GM19463 (cell line): ENCODE measurements around the gene YPEL3.

Source experiments
- ATAC-seq: cut with Tn5 transposase; IDR thresholded peaks from one replicate; pipeline ENCODE4 v1.9.1; 2021; ENCODE audit warnings: mild to moderate bottlenecking, moderate library complexity; ENCODE audit not compliant: unreplicated experiment

Gene YPEL3

DNA sequence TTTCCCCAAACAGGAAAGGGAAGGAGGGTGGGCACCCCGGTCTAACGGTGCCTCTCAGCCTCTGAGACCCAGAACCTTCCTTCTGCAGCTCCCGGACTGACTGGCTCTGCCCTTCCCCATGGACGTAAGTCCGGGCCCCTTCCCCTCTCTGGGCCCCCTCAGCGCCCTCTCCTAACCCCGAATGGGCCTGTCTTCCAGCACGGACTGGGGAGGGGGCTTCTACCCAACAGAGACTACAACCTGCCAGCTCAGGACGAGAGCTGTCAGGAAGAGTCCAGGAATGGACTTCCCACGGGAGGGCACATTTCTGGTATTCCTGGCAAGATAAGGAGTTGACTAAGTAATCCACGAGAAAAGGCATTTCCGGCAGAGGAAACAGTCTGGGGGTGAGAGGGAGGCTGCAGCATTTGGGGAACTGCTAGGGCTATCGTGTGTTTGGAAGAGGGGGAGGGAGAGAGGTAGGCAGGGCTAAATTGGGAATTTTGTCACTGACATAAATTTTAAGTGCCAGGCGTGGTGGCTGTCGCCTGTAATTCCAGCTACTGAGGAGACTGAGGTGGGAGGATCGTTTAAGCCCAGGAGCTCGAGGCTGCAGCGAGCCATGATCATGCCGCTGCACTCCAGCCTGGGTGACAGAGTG, 42.5 kb downstream of the YPEL3 start:
- ATAC-seq, result no peak

DNA sequence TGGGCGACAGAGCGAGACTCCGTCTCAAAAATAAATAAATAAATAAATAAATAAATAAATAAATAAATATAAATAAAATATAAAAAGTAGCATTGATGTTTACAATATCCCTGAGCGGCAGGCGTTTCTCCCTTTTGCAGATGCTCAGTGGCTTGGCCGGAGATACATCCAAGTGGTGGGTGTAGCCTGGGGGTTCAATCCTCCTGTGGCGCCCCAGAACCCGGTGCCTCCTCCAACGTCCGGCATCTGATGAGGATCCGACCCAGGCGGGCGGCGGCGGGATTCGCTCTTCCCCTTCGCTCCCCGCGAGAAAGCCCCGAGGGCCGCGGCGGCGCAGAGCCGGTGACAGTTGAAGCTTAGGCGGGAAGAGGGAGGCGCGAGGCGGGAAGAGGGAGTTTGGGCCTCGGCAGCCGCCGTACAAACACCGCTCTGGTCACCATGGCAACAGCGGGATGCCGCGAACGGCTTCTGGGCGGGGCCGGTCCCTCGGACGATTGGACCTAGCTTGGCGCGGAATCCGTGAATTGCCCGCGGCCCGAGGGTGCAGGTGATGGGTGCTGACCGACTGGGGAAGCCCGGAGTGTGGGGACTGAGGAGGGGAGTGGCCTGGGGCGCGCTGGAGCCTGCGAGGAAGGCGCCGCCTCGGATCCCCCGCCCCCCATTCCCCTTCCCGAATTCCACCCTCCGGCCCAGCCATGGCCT, 43.2 kb downstream of the YPEL3 start:
- ATAC-seq, result peak; percentile 69

DNA sequence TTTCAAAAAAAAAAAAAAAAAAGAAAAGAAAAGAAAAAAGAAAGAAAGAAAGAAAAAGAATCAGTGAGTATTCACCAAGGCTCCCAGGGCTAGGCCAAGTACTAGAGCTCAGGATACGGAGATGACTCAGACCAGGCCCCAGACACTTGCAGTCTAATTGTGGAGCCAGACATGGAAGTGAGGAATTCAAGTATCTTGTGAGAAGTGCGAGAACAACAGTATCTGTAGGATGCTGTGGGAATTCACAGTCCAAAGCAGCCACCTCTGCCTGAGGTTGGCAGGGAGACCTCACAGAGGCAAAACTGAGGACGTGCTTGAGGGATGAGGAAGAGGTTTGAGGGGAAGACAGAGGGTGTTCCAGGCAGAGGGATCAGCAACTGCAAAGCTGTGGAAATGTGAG, 44.5 kb downstream of the YPEL3 start:
- ATAC-seq, result no peak

DNA sequence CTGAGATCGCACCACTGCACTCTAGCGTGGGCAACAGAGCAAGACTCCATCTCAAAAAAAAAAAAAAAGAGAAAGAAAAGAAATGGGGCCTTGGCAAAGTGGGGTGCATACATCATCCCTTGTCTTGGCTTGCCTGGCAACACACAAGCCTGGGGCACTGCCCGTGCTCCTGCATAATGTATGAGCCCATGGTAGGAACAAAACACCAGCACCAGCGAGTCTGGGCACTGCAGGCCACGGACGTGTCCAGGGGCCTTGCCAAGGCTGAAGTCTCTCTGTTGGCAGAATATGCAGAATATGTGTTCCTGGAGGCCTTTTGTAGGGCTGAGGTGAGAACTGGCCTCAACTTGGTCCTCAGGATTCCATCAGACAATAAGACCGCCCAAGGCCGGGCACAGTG, 46.1 kb downstream of the YPEL3 start:
- ATAC-seq, result no peak

DNA sequence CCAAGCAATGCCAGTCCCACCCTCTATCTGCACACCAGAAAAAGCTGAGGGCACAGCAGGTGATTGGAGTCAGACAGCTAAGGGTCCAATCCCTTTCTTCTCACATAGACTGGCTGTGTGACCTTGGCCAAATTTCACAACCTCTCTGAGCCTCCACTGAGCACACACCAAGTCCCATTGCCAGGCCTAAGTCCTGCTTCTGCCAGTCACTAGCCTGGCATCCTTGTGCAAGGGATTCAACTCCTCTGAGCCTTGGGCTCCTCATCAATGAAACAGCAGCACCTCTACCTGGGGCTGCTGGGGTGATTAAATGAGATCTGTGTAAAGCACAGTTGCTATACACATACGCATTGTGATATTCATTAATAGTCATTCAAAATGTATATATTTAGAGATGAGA, 49.4 kb downstream of the YPEL3 start:
- no peak for ATAC-seq

DNA sequence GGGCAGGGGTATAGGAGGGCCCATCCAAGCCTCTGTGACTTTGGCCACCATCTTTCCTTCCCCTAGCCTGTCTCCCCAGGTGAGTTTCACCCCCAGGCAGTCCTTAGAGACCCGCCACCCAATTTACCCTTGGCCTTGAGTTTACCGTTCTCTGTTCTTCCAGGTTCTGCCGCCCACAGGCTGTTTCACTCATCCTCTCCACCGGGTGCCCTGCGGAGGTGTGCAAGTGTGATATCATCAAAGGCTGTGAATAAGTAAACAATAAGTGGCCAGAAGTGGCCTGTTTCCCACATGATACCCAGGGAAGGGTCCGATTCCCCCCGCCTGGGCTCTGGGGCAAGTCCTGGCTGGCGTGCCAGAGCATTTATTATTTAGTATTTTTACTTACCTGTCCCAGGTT, 49.8 kb downstream of the YPEL3 start:
- ATAC-seq, result no peak
